HEK293T (cell line): Measurements from ENCODE around the gene NOD2.

Experiments used
- ARNT ChIP-seq: fragments of 450-650 bp; IDR thresholded peaks from 2 replicates; pipeline ENCODE4 v1.6.1; 2017; ENCODE audit warnings: mild to moderate bottlenecking
- FOXK2 ChIP-seq: fragments of 450-650 bp; IDR thresholded peaks from 2 replicates; pipeline ENCODE4 v1.6.1; 2016; ENCODE audit warnings: mild to moderate bottlenecking
- TF ChIP-seq, protein P1 (sequence below): fragments of 450-650 bp; IDR thresholded peaks from 2 replicates; pipeline ENCODE4 v1.6.1; 2016

DNA sequence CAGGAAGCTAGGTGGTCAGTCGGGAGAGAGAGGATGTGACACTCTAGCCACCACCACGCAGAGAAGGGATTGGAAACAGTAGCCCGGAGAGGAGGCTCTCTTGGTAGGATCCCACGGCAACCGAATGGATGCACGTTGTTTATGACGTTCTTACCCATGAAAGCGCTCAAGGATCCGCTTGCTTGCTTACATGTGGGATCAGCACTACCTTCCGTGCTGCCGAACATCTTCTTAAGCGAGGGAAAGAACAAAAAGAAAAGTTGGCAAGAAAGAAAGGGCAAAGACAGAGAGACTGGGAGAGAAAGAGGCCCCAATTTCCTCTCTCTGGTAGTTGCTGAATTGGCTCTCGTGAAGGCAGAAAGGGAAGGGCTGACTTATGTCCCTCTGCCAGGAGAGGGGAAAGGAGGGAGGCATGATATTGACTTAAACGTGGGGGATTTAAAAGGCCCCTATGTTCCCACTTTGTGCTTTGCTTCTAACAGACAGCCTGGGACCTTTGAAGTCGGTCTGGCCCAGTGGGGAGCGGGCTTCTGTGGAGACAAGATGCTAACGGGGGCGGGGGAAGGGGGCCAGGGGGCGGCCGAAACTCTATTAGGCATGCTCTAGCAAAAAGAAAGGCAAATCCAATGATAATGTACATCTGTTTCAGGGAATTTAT is 47.7 kb upstream of the NOD2 start:
- TF ChIP-seq FOXK2 (no peak), ARNT (no peak)
- TF ChIP-seq, protein P1, sequence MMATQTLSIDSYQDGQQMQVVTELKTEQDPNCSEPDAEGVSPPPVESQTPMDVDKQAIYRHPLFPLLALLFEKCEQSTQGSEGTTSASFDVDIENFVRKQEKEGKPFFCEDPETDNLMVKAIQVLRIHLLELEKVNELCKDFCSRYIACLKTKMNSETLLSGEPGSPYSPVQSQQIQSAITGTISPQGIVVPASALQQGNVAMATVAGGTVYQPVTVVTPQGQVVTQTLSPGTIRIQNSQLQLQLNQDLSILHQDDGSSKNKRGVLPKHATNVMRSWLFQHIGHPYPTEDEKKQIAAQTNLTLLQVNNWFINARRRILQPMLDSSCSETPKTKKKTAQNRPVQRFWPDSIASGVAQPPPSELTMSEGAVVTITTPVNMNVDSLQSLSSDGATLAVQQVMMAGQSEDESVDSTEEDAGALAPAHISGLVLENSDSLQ = no peak
